Measurements from ENCODE around the gene ADRM1.
A peak's percentile ranks its signal among the peaks of the same experiment; 100 is the strongest.

ADRM1 gene

DNA sequence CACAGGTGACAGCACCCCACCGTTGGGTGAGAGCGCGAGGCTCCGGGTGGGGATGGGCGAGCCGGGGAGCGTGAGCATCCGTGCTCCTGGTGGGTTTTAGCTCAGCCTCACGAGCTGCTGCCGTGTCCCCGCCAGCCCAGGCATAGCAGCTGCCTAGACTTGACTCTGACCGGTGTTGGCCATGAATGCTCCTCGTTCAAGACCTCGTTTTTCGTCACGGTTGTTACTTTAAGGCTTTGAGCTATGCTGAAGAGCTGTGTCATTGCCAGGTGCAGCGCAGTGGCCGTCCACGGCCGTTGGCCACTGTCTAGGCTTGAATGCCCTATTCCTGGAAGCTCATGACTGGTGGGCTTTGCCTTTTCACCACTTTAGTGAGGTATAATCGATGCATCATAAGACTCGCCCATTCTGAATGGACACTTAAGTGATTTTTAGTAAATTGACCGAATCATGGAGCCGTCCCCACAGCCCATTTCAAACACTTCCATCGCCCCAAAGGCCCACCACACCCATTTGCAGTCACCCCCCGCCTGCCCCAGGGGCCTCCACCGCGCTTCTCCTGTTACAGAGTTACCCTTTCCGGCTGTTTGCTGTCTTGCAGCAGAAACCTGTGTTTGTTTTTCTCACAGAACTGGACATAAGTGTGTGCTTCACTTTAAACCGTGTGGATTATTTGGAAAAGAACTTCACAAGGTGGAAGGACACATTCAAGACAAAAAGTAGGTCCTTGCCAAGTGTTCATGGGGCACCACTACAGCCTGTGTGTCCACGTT is 21.4 kb upstream of the ADRM1 start:
- DNase-seq, result no peak

DNA sequence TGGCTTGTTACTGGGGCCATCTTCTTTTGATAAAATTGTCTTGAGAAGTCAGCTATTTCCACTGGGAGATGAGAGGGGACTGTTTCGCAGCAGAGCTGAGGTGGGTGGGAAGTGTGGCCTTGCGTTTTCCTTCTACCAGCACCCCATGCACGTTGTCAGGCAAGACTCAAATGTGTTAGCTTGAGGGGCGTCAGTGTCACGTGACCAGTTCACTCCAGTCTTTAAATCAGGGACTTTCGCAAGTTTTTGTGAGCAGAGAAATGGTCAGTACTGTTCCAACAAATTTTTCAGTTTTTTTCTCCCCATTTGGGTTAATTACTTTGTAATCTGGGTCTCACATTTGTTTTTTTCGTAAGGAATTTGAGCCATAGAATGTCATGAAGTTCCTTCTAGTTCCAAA is 20.7 kb upstream of the ADRM1 start:
- no peak for DNase-seq

DNA sequence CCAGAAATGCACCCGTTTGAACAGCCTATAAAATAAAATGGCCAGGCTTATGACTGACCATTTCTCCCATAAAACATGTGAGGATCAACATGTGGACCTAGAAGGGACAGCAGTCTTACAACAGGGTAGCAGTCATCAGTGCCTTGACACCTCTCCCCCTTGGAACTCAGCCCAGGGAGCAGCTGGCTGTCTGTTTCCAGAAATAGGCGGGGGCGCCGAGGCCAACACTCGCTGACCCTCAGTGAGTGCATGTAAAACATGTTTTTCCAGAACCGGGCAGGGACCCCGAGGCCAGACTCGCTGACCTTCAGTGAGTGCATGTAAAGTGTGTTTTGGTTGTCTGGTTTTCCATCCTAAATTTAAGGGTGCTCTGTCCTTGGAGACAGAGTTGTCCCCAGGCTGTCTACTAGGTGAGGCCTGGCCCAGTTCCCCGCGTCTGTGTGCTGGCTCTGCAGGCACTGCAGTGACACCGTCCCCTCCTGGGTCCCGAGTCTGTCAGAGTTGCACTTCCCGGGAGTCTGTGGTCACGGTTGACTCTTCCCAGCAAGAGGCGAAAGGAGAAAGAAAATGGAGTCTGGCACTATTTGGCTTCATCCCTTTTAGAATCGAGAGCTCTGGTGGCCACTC is 19.8 kb upstream of the ADRM1 start:
- DNase-seq, result no peak

DNA sequence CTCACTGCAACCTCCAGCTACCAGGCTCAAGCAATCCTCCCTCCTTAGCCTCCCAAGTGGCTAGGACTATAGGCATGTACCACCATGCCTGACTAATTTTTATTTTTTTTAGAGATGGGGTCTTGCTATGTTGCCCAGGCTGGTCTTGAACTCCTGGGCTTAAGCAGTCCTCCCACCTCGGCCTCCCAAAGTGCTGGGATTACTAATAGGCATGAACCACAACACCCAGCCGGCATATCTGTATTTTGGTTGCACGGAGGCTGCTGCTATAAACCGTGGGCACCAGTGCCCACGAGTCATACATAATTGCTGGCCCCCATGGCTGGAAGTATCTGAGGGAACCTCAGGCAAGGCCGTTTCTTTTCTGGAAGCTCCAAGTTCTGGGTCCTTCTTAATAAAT is 18.3 kb upstream of the ADRM1 start:
- no peak for DNase-seq

DNA sequence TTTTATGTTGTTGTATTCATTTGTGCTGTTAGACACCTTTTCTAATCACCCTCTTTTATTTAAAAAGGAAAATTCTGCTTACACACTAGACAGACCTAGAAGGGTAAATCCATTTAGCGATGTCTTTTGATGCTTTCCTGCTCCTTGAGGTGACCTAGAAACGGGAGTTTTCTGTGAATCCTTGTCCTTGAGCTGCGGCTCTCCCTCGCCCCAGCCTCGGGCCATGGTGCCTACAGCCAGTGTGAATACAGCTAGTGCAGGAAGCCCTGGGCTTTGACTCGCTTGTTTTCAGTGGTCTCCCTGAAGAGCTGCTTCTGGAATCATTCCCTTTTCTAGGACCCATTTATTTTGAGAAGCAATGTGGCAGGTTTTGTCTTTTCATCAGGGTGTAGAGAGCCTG is 17.6 kb upstream of the ADRM1 start:
- DNase-seq, result no peak

DNA sequence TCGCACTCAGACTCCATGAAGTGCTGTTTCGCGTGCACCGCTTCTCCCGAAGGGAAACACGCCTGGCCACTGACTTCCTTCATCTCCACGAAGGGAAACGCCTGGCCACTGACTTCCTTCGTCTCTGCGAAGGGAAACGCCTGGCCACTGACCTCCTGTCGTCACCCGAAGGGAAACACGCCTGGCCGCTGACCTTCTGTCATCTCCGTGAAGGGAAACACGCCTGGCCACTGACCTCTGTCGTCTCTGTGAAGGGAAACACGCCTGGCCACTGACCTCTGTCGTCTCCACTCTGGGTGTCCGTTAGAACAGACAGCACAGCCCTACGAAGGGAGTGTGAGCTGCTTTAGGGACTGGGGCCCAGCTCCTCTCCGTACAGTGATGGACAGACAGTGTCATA is 17.1 kb upstream of the ADRM1 start:
- no peak for DNase-seq

DNA sequence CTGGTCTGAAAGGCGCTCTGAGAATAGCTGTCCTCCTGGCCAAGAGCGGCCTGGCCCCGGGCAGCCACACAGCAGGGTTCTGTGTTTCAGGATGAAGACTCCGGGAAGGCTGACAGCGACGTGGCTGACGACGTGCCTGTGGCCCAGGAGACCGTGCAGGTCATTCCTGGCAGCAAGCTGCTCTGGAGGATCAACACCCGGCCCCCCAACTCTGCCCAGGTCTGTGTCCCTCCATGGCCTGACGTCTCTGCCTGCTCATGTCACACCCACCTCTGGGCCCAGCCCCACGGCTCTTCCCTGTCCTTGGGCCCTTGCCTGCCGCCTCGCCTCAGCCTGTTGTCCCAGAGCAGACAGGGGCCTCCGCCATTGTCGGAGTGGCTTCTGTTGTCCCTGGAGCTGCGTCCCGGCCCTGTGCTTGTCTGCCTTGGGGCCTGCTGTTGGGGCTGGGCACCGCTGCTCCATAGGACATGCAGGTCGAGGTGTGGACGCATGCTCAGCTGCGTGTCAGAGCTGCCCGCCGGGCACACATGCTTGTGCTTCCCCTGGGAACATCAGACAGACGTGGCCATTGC is 16.2 kb upstream of the ADRM1 start:
- no peak for DNase-seq

DNA sequence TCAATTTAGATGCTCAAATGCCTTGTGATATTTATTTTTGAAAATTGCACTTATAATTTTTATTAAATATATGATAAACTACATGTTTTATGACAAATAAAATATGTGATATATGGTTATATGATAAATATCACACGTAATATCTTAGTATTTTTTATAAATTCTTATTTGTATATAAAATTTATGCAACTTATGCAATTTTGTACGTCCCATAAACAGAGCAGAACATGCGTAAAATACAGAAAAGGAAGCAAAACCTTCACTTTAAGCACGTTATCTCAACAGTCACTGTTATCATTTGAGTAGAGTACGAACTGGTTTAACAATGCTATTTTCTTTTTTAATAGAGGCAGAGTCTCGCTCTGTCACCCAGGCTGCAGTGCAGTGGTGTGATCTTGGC is 15.7 kb upstream of the ADRM1 start:
- no peak for DNase-seq

DNA sequence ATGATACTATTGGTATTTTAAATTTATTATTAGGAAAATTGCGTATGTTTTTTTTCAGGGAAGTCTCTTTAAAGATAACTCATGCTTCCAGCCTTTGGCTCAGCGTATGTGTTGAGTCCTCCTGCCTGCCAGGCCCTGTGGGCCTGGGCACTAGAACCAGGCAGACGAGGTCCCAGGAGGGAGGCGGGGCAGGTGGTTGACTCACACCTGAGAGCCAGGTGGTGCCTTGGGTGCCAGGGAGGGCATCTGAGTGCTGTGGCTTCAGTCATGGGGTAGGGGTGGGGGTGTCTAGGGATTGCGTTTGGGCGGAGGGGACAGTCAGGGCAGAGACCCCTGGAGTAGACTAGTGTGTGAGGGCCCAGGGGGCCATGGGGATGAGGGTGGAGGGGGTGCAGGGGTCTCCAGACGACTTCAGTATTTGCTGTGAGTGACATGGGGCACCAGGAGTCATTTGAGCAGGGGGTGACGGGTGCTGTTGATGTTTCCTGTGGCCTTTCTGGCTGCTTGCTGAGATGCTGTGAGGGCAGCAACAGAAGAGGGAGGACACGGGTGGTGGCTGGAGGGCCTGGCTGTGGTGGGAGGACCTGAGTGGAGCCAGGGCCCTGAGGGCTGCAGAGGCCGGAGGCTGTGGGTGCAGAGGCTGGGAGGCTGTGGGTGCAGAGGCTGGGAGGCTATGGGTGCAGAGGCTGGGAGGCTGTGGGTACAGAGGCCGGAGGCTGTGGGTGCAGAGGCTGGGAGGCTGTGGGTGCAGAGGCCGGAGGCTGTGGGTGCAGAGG is 14.8 kb upstream of the ADRM1 start:
- no peak for DNase-seq

DNA sequence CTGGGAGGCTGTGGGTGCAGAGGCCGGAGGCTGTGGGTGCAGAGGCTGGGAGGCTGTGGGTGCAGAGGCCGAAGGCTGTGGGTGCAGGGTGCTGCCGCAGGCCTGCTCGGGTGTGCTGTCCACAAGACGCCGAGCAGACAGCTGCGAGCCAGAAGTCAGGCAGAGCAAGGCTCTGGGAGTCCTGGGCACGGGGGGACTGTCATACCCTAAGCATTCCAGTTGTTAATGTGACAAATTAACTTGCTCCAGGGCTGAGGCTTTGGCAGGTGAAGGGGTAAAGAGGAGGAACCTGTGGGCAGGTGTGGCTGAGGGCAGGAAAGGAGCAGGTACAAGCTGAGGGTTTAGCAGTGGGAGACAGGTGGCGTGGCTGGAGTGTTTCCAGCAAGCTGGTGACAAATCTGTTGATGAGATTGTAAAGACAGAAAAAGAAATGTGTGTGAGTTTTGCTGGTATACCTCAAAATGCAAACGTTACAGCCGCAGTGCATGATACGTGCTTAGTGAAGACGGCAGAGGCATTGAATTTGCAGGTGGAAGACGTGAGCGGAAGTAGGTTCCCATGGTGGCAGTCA is 14.2 kb upstream of the ADRM1 start:
- DNase-seq, result no peak

DNA sequence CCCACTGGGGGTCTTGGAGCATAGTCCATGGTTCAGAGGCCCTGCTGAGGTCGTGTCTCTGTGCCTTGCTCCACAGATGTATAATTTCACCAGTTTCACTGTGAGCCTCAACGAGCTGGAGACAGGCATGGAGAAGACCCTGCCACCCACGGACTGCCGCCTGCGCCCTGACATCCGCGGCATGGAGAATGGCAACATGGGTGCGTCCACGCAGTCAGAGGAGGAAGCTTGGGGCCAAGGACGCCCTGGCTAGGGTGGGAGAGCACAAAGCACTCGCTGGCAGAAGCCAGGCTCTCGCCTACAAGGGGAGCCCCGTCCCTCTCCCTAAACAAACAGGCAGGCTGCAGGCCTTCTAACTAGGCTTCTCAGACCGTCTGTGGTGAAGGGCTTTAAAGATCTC is 13.7 kb upstream of the ADRM1 start:
- no peak for DNase-seq

DNA sequence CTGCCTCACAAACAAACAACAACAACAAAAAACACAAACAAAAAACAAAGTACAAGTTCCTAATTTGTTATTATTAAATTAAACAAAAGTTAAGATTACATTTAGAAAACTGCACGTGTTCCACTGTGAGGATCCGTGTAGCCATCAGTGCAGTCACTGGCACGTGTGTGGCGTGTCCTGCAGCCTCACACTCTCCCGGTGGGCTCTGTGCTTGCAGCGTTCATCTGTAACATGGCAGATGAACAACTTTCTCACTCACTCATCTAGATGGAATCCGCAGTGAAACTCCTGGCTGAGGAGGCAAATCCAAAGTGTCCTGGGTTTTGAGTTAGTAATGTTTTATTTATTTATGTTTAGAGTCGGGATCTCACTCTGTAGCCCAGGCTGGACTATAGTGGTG is 12.9 kb upstream of the ADRM1 start:
- DNase-seq, result no peak

DNA sequence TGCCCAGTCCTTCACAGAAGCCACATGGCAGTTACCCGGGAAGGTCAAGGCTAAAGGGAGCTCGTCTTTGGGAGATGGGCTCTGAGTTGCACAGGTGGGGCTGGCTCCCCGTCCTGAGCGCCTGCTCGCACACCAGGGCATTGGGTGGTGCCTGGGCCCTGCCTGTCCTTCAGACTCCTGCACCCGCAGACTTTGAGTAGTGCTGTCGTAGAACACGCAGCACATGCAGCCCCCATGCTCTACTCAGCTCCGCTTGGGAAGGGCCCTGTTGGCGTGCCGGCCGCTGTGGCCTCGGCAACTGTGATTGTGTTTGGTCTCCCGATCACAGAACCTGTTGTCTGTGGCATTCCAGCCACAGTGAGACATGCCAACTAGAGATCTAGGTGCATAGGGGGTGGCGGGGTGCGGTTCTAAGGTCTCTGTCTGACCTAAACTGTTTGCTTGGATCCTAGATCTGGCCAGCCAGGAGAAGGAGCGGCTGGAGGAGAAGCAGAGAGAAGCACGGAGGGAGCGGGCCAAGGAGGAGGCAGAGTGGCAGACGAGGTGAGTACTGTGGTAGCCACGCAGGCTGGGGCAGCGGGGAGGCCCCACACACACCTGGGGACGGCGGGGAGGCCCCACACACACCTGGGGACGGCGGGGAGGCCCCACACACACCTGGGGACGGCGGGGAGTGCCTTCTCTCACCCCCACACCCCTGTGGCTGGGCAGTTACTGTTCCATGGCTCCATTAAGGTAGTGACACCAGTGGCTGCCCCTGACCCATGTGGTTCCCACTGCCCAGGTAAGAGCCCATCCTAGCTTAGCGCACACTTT is 11.3 kb upstream of the ADRM1 start:
- DNase-seq, result no peak

DNA sequence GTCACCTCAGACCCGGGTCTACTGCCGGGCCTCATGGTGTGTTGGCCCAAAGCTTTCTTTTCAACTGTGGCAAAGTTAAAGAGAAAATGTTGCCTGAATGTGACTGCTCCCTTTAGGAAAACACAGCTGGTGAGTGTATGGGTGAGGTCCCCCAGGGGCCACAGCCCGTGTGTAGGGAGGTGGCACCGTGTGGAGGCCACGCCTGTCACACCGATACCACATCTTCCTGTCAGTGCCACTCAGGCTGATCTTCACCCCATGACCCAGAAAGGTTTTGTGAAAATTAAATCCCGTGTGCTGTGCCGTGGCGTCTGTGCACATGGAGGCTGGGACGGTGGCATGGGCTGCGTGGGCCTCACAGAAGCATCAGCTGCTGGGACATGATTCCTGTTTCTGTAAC is 10.7 kb upstream of the ADRM1 start:
- DNase-seq, result peak; percentile 28

DNA sequence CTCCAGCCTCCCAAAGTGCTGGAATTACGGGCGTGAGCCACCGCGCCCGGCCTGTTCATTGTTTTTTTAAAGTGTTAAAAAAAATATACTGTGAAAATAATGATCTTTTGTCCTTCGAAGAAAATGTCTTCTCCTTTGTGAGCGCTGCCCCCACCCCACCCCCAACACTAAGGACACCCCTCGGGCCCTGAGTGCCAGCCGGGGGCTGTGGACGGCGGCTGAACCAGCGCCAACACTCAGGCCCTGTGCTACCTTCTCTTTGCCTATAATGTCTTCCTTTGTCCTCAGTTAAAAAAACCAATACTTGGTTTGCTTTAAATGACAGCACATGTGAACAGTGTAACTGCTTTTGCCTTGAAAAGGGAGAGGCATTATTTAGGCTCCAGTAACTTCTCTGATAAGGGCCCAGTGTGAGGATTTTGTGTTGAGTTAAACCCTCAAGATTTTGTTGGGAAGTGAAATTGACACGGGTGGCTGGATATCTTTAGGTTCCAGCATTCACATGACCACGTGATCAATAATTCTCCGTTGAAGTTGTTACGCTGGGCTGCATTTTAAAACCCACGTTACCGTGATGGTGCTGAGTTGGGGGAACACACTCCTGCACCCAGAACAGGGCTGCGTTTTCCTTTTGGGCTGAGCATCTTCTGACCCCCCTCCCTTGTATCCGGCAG is 9.5 kb upstream of the ADRM1 start:
- no peak for DNase-seq

DNA sequence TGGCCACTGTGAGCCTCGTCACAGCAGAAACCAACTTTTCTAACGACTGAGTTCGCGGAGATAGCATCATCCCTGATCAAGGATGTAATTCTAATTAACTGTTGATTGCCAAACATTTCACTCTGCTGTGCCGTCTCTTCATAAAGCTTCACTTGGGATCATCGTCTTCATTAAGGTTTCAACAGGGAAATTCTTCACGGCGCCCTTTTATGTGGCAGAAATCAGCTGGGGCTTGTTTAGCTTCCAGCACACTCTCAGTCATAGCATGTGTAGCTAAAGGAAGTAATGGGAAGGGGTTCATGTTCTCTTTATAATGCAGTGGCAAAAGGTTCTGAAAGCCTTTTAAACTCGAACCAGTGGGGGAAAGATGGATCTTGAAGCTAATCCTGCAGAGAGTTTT is 8.9 kb upstream of the ADRM1 start:
- DNase-seq, result no peak

DNA sequence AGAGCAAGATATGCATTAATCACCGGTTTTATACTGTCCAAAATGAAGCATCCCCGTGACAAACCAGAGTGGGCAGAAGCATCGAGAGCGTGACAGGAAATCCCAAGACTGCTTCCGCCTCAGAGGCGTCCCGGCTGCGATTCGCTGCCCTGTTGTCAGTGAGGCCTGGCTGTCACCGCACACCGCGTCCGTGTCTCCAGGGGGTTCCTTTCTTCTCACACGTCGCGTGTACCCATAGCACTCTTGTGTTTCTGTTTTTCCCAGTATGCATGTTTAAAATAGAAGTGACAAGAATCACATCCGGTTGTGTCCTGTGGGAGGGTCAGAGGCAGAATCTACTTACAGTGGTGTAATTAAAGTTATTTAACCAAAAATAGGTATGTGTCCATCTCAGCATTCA is 8.3 kb upstream of the ADRM1 start:
- DNase-seq, result no peak

DNA sequence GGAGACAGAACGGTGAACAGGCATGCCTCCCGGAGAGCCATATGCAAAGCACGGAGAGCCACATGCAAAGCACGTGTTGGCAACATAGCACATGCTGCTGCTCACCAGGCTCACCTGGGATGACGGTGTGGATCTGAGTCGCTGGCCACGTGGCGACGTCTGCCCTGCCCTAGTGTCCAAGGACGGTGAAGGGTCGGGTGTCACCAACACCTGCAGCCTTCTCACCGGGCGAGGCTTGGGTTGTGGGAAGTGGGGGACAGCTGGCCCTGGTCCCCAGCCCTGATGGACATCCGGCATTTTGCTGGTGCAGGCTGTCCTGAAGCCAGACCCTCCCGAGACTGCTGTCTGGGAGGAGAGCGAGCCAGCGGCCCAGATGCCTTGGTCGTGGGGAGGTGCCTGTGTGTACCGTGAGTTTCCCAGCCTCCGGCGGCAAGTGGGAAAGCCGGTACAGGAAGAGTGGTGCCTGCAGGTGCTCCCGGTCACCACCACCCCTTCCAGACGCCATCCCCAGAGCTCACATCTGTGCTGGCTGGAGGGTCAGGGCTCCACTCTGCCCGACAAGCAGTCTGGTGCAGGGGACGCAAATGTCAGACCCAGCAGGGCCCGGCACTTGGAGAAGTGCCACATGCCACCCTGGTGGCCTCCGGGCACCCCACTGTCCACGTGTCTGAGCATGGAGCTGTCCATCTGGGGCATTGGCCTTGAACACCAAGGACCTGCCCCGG is 5.9 kb upstream of the ADRM1 start:
- no peak for DNase-seq

DNA sequence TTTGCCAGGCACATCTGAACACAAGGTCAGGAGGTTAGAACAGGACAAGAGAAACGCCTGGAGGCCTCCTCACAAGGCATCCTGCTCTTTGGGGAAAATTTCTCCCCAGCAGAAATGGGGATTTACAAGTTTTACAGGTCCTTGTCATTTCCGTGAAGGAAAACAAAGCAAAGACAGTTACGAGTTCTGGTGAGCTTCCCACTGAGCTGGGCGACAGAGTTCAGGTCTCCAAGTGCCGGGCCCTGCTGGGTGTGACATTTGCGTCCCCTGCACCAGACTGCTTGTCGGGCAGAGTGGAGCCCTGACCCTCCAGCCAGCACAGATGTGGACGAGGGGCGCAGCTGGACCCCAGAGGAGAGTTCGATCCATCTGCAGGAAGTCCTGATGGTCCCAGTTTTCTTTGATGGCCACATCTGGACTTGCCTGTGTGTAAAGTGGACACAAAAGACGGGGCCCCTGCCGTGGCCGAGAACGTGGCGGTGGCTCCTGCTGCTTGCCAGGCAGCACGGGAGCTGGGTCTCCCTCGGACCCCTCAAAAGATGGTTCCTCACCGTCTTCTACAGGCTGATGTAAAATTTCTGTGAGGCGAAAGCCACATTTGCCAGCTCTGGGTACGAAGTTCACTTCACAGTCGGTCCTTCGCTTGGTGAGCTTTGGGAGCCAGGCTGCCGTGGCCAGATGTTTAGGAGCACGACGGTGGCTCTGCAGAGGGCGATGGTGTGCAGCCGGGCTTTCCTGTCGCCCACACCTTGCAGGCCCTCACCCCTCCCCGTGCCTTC is 5.2 kb upstream of the ADRM1 start:
- DNase-seq, result no peak

DNA sequence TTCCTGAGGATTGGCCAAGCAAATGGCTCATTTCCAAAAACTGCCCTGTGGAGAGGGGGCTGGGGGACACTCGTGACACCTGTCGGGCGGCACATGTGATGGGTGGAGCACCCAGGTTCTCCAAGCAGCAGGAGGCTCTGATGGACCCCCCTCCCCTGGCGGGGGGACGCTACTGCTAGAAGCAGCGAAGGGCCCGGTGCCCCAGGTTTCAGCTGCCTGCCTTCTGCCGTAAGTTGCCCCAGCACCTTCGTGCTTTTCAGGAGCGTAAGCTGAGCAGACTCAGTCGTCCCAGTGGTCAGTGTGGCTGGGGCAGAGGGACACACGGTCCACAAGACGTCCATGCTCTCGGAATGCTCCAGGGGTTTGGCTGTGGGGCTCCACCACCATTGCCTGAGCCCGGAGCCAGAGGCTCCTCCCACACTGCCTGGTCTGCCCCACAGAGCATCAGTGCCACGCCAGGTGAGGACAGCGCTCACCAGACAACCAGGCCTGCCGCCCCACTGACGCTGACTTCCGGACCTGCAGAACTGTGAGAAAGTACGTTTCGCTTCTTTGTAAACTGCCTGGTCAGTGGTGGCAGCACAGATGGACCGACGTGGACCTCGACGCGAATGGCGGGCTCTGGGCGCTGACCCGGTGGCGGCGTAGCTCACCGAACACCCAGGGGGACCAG is 4.1 kb upstream of the ADRM1 start:
- no peak for DNase-seq
